Stimulated activated CD8-positive, alpha-beta memory T cell treated with anti-CD3 and anti-CD28 coated beads, Interleukin-4, amount 100 ng/mL, for 48 hours (primary cell): ENCODE results near the gene OPA3.

ENCODE experiments used
- DNase-seq: peaks from one replicate; pipeline ENCODE4 v3.0.0-alpha.2; 2020

OPA3 gene

GRCh38 chr19:45500918-45501729, 83.5 kb downstream of the OPA3 start:
- DNase-seq = no peak

- peak; percentile 88 for DNase-seq
Observed at GRCh38 chr19:45499196-45500180, 85.1 kb downstream of the OPA3 start.

GRCh38 chr19:45498411-45499195, 86.0 kb downstream of the OPA3 start, which contains the start of gene PPM1N:
PPM1N (plus strand) TSS chr19:45498443; CDS start chr19:45498473, 30 bp downstream.
- peak; percentile 80 for DNase-seq

- no peak for DNase-seq
Observed at GRCh38 chr19:45497791-45498190, 86.8 kb downstream of the OPA3 start.

DNA sequence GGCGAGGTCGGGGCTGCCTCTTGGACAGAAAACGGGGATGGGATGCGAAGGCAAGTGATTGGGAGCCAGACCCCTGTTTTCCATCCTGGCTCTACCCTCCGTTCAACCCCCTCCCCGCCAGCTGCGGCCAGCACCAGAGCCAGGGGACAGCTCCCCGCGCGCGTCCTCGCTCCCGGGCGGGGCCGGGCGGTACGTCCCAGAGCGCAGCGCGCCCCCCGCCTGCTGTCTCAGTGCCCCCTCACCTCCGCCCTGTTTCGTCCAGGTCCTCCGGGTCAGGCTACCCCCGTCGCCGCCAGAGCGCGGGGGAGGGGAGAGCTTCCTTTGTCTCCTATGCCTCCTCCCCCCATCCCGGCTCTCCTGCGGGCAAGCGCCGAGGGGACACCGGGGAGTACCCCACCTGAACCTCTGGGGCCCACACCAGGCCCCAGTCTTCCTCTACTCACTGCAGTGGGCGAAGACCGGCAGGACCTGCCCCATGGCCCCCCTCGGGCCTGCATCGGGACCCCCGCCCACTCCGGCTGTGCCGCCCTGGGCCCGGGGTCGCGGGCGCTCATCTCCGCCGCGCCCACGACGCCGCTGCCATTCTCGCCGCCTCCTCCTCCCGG, 88.2 kb downstream of the OPA3 start:
- DNase-seq = peak; percentile 62

DNA sequence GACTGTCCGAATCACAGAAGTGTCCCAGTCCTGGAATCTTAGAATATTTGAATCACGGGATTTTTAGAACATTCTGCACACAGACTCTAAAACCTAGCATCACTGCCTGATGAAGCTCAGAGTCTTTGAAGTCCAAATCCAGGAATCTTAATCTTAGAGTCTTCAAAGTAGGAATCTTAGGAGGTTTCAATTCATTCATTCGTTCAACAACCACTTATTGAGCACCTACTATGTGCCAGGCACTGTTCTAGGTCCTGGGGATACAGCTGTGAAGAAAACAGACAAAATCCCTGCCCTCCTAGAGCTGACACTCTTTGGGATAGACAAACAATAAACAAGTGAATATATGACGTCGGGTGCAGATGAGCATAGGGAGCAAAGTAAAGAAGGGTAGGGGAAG, 89.4 kb downstream of the OPA3 start:
- DNase-seq = no peak

GRCh38 chr19:45494261-45494916, 90.2 kb downstream of the OPA3 start:
- no peak for DNase-seq

- DNase-seq = no peak
Observed at GRCh38 chr19:45492627-45493470, 91.8 kb downstream of the OPA3 start.

- DNase-seq = no peak
Observed at GRCh38 chr19:45492137-45492626, 92.4 kb downstream of the OPA3 start.

GRCh38 chr19:45489216-45489855, 95.3 kb downstream of the OPA3 start:
- DNase-seq = no peak

GRCh38 chr19:45488708-45489107, 95.9 kb downstream of the OPA3 start:
- no peak for DNase-seq

- peak; percentile 99 for DNase-seq
Observed at GRCh38 chr19:45485305-45486077, 99.1 kb downstream of the OPA3 start.

- no peak for DNase-seq
Observed at GRCh38 chr19:45484273-45484945, 100.2 kb downstream of the OPA3 start.

GRCh38 chr19:45483033-45483432, 101.6 kb downstream of the OPA3 start:
- no peak for DNase-seq

- peak; percentile 96 for DNase-seq
Observed at GRCh38 chr19:45478454-45479238, 106.0 kb downstream of the OPA3 start.

DNA sequence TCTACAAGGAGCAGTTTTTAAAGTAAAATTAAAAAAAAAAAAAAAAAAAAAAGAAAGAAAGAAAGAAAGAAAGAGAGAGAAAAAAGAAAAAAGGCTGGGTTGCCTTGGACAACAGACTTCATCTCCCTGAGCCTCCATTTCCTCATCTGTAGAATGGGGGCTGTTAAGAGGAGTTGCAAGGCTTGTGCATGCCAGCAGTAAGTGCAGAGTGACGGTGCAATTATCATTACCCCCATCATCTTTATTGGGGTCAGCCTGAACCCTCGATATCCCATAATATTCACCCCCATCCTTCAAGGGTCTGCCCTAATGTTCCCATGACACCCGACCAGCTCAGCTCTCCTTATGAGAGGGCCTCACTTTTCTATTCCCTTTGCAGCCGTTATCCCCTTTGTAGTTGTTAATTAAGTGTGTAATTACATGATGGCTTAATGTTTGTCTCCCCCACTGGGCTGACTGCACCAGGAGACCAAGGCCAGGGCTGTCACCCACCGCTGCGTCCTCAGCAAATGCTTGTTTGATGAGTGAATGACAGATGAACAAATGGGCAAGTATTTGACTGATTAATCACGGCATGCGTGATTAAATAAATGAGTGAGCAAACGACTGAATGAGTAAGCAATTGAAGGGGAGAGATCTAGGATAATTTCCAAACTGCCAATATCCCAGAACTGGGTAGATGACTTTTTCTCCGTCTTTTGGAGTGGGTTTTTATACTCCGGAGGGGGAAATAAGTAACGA, 106.7 kb downstream of the OPA3 start:
- peak; percentile 53 for DNase-seq
